Lung (tissue), 12 donors: Measurements from ENCODE around the gene COG5. TPM values are rescaled to one million over a fixed set of nuclear protein-coding genes. Genes with fewer than 3 reads are reported as not detected.

Experiments used
- ATAC-seq: fragments of 200-7000 bp; cut with Tn5 transposase; one replicate; pipeline ENCODE4 v1.9.1; 2020; ENCODE audit warnings: moderate number of reproducible peaks; ENCODE audit not compliant: insufficient read depth, low FRiP score
- DNase-seq, 3 donors: peaks; one replicate each; pipeline ENCODE4 v3.0.0-alpha.2; 2013 to 2017
- H3K27ac ChIP-seq, 2 donors: one replicate each; pipeline ENCODE4 v1.5.1; 2013; ENCODE audit warnings: mild to moderate bottlenecking in 2 of 2, moderate library complexity in 2 of 2, control low read depth in 1 of 2, inconsistent platforms in 1 of 2, low read depth in 1 of 2, low read length in 1 of 2
- H3K27me3 ChIP-seq, 3 donors: one replicate each; pipeline ENCODE4 v1.5.1; 2013; ENCODE audit warnings: low read length in 2 of 3; ENCODE audit not compliant: control insufficient read depth in 3 of 3, insufficient read depth in 3 of 3
- H3K36me3 ChIP-seq, 4 donors: one replicate each; pipeline ENCODE4 v1.5.1; 2013; ENCODE audit warnings: low read length in 4 of 4, mild to moderate bottlenecking in 1 of 4, moderate library complexity in 1 of 4; ENCODE audit not compliant: control insufficient read depth in 4 of 4, insufficient read depth in 4 of 4
- H3K4me1 ChIP-seq, 5 donors: one replicate each; pipeline ENCODE4 v1.5.1; 2013; ENCODE audit warnings: low read length in 5 of 5, mild to moderate bottlenecking in 2 of 5, moderate library complexity in 1 of 5; ENCODE audit not compliant: control insufficient read depth in 5 of 5, insufficient read depth in 5 of 5
- H3K4me3 ChIP-seq: one replicate; pipeline ENCODE4 v1.5.1; 2013; ENCODE audit warnings: mild to moderate bottlenecking, control low read depth, moderate library complexity
- H3K9ac ChIP-seq, 2 donors: one replicate each; pipeline ENCODE4 v1.5.1; 2013; ENCODE audit warnings: low read length in 2 of 2, control low read depth in 1 of 2; ENCODE audit not compliant: insufficient read depth in 1 of 2
- H3K9me3 ChIP-seq, 4 donors: one replicate each; pipeline ENCODE4 v1.5.1; 2013; ENCODE audit warnings: low read length in 3 of 4, mild to moderate bottlenecking in 1 of 4, moderate library complexity in 1 of 4; ENCODE audit not compliant: control insufficient read depth in 4 of 4, insufficient read depth in 3 of 4
- WGBS, 2 donors: extraction: QIAGEN DNeasy Blood & Tissue Kit; methylation state at CpG; one replicate each; pipeline ENCODE4 v1.1.7; 2013; 5-methylcytosine and 5-hydroxymethylcytosine counted together
- polyA plus RNA-seq, 2 donors: library from polyadenylated mRNA; stranded (reverse); fragments of 200-250 nt; gene quantifications; one replicate each; pipeline ENCODE4 v1.2.1, GENCODE V29; 2013
- total RNA-seq, 2 donors: library from RNA; depleted of rRNA in 1 of 2; stranded (reverse); fragments of >200 nt in 1 of 2; gene quantifications; one replicate each; pipeline ENCODE4 v1.2.1, GENCODE V29; 2014 to 2021
- TF ChIP-seq, protein P1 (sequence below): IDR thresholded peaks from 2 replicates; pipeline ENCODE4 v1.5.1; 2012; ENCODE audit warnings: mild to moderate bottlenecking; ENCODE audit errors: control extremely low read depth, extremely low read depth
- donor health status: control.
- donor health status: control.
- donor health status: Bipolar disorder and iron deficiency.
- donor health status: healthy.
- donor health status: DM: yes; HTN: yes; CAD: no.

Gene COG5
- total and polyA plus RNA-seq, 4 donors, result 5.6 to 101 (median 27.2) TPM

DNA sequence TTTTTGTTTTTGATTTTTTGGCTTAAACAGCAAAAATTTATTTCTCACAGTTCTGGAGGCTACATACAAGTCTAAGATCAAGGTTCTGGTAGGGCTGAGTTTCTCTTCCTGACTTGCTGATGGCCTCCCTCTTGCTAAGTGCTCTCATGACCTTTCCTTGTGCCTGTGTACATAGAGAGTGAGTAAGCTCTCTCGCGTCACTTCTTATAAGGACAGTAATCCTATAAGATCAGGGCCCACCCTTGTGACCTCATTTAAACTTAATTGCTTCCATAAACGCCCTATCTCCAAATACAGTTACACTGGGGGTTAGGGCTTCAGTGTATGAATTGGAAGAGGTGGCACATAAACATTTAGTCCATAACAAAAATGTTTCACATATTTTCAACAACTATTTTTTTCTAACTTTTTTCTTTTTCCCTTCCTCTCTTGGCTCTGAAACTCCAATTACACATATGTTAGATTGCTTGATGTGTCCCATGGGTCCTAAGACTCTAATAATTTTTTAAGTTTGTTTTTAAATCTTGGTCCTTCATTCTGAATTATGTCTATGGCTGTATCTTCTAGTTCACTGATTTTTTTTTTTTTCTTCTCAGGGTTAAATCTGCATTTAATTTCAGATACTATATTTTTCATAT, 245.1 kb downstream of the COG5 start:
- no peak for DNase-seq
- no peak overlapping the region for H3K4me3 ChIP-seq
- ATAC-seq, result no peak
- no peak overlapping the region for H3K27ac ChIP-seq
- peaks cover 0 to 1% (median 0%) of the 10 kb centered on the region in 4 donors for H3K36me3 ChIP-seq
- TF ChIP-seq, protein P1, sequence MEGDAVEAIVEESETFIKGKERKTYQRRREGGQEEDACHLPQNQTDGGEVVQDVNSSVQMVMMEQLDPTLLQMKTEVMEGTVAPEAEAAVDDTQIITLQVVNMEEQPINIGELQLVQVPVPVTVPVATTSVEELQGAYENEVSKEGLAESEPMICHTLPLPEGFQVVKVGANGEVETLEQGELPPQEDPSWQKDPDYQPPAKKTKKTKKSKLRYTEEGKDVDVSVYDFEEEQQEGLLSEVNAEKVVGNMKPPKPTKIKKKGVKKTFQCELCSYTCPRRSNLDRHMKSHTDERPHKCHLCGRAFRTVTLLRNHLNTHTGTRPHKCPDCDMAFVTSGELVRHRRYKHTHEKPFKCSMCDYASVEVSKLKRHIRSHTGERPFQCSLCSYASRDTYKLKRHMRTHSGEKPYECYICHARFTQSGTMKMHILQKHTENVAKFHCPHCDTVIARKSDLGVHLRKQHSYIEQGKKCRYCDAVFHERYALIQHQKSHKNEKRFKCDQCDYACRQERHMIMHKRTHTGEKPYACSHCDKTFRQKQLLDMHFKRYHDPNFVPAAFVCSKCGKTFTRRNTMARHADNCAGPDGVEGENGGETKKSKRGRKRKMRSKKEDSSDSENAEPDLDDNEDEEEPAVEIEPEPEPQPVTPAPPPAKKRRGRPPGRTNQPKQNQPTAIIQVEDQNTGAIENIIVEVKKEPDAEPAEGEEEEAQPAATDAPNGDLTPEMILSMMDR, result no peak
- H3K9ac ChIP-seq, result no peak overlapping the region
- H3K4me1 ChIP-seq, result peaks cover 0 to 3% (median 0%) of the 10 kb centered on the region in 5 donors
- H3K27me3 ChIP-seq, result no peaks in the 10 kb centered on the region
- WGBS, 2 donors, result 75 to 94% methylated on average over 3 of the region's 3 CpGs
- H3K9me3 ChIP-seq, result no peaks in the 10 kb centered on the region

DNA sequence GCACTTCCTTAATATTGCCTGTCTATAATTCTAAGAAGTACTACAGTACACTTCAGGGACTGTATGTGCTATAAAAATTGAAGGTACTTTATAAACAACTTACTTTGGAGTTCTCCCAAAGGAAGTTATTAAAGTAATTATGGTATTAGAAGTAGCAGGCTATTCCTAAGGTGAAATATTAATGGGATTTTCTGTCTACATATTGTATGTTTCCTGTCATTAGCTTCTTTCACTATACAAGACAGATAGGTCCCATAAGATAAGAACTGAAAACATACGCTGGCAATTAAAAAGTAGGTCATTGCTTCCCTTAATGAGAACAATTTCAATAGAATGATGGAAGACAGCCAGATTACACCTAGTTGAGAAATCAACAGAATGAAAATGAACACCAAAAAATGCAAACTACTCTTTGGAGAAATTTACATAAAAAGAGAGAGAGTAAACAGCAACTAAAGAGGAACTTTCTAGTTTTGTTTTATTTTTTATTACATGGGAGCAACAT, 248.0 kb downstream of the COG5 start:
- no peaks in the 10 kb centered on the region for H3K9me3 ChIP-seq
- 39 to 63% methylated on average over 1 of the region's 1 CpG for WGBS, 2 donors
- ATAC-seq, result no peak
- H3K9ac ChIP-seq, result no peak overlapping the region
- H3K27me3 ChIP-seq, result no peaks in the 10 kb centered on the region
- peaks cover 0 to 1% (median 0%) of the 10 kb centered on the region in 4 donors for H3K36me3 ChIP-seq
- TF ChIP-seq, protein P1, result no peak
- DNase-seq, result no peak
- no peak overlapping the region for H3K4me3 ChIP-seq
- H3K4me1 ChIP-seq, result peaks cover 0 to 3% (median 0%) of the 10 kb centered on the region in 5 donors
- no peak overlapping the region for H3K27ac ChIP-seq

GRCh38 chr7:107313355-107313754, 250.4 kb downstream of the COG5 start:
- peaks cover 0 to 3% (median 0%) of the 10 kb centered on the region in 5 donors for H3K4me1 ChIP-seq
- WGBS, 2 donors, result 96 to 100% methylated on average over 1 of the region's 1 CpG
- DNase-seq (no peak), ATAC-seq (no peak)
- TF ChIP-seq, protein P1, result no peak
- H3K27me3 ChIP-seq, result no peaks in the 10 kb centered on the region
- H3K4me3 ChIP-seq, result no peak overlapping the region
- H3K9me3 ChIP-seq, result no peaks in the 10 kb centered on the region
- H3K36me3 ChIP-seq, result peaks cover 0 to 1% (median 0%) of the 10 kb centered on the region in 4 donors
- no peak overlapping the region for H3K9ac ChIP-seq
- no peak overlapping the region for H3K27ac ChIP-seq
